HepG2 (cell line): ENCODE measurements around the gene ARHGAP33. TPM values are rescaled to one million over a fixed set of nuclear protein-coding genes. Genes with fewer than 3 reads are reported as not detected.

ENCODE experiments used
- ELF1 ChIP-seq: sonication (generic); formaldehyde crosslinking; IDR thresholded peaks from 2 replicates; pipeline ENCODE4 v1.4.0; 2020; ENCODE audit warnings: missing genetic modification reagents
- ETV6 ChIP-seq: sonication (generic); formaldehyde crosslinking; conservative IDR thresholded peaks from 2 replicates; pipeline ENCODE4 v1.4.0; 2020; ENCODE audit warnings: missing genetic modification reagents
- HNRNPLL ChIP-seq: fragments of 200-400 bp; formaldehyde crosslinking; IDR thresholded peaks from 2 replicates; pipeline ENCODE4 v1.6.1; 2017; ENCODE audit warnings: mild to moderate bottlenecking, low read depth, low read length; ENCODE audit not compliant: poor library complexity, severe bottlenecking
- KDM2A ChIP-seq: sonication (generic); formaldehyde crosslinking; IDR thresholded peaks from 2 replicates; pipeline ENCODE4 v1.4.0; 2020; ENCODE audit warnings: low read depth, missing genetic modification reagents, borderline replicate concordance
- LBX2 ChIP-seq: sonication (generic); formaldehyde crosslinking; IDR thresholded peaks from 2 replicates; pipeline ENCODE4 v1.5.0; 2020; ENCODE audit warnings: missing genetic modification reagents, mild to moderate bottlenecking, borderline replicate concordance
- MEIS1 ChIP-seq: sonication (generic); formaldehyde crosslinking; IDR thresholded peaks from 2 replicates; pipeline ENCODE4 v1.9.0; 2021; ENCODE audit warnings: mild to moderate bottlenecking, missing genetic modification reagents, moderate library complexity, borderline replicate concordance
- NR0B2 ChIP-seq: sonication (generic); formaldehyde crosslinking; IDR thresholded peaks from 2 replicates; pipeline ENCODE4 v1.4.0; 2020; ENCODE audit warnings: mild to moderate bottlenecking, missing genetic modification reagents
- NRL ChIP-seq: sonication (generic); formaldehyde crosslinking; IDR thresholded peaks from 2 replicates; pipeline ENCODE4 v1.5.0; 2020; ENCODE audit warnings: missing genetic modification reagents, mild to moderate bottlenecking, moderate library complexity, borderline replicate concordance
- PPARG ChIP-seq: conservative IDR thresholded peaks from 2 replicates; pipeline ENCODE4 v1.6.1; 2016; ENCODE audit warnings: missing biosample characterization, missing genetic modification reagents
- RFX5 ChIP-seq: IDR thresholded peaks from 2 replicates; pipeline ENCODE4 v1.6.1; 2011; ENCODE audit warnings: low read depth, low read length, improper control_type of control experiment
- SALL1 ChIP-seq: sonication (generic); formaldehyde crosslinking; IDR thresholded peaks from 2 replicates; pipeline ENCODE4 v1.8.0; 2022; ENCODE audit warnings: mild to moderate bottlenecking, missing genetic modification reagents
- SKI ChIP-seq: fragments of 450-650 bp; IDR thresholded peaks from one replicate; pipeline ENCODE4 v1.6.1; 2018; ENCODE audit warnings: mild to moderate bottlenecking; ENCODE audit not compliant: partially characterized antibody
- U2AF1 ChIP-seq: fragments of 200-400 bp; formaldehyde crosslinking; optimal IDR thresholded peaks from 2 replicates; pipeline ENCODE3; 2017; ENCODE audit warnings: mild to moderate bottlenecking, low read depth, low read length
- WIZ ChIP-seq: sonication (generic); formaldehyde crosslinking; IDR thresholded peaks from 2 replicates; pipeline ENCODE4 v1.5.1; 2020; ENCODE audit warnings: mild to moderate bottlenecking, missing genetic modification reagents
- YEATS4 ChIP-seq: sonication (generic); formaldehyde crosslinking; IDR thresholded peaks from 2 replicates; pipeline ENCODE4 v1.4.0; 2020; ENCODE audit warnings: missing genetic modification reagents, borderline replicate concordance
- ZBED4 ChIP-seq: sonication (generic); formaldehyde crosslinking; IDR thresholded peaks from 2 replicates; pipeline ENCODE4 v1.4.0; 2020; ENCODE audit warnings: missing genetic modification reagents, borderline replicate concordance
- ZNF292 ChIP-seq: sonication (generic); formaldehyde crosslinking; IDR thresholded peaks from 2 replicates; pipeline ENCODE4 v1.8.1; 2022; ENCODE audit warnings: mild to moderate bottlenecking, low read depth, missing genetic modification reagents, borderline replicate concordance
- ZNF414 ChIP-seq: sonication (generic); formaldehyde crosslinking; IDR thresholded peaks from 2 replicates; pipeline ENCODE4 v1.5.0; 2020; ENCODE audit warnings: missing genetic modification reagents
- ZNF563 ChIP-seq: sonication (generic); formaldehyde crosslinking; IDR thresholded peaks from 2 replicates; pipeline ENCODE4 v1.8.0; 2022; ENCODE audit warnings: mild to moderate bottlenecking, moderate library complexity, missing genetic modification reagents
- ZNF672 ChIP-seq: sonication (generic); formaldehyde crosslinking; IDR thresholded peaks from 2 replicates; pipeline ENCODE4 v1.8.1; 2022; ENCODE audit warnings: missing genetic modification reagents
- ZNF691 ChIP-seq: sonication (generic); formaldehyde crosslinking; IDR thresholded peaks from 2 replicates; pipeline ENCODE4 v1.4.0; 2020; ENCODE audit warnings: missing genetic modification reagents, low read depth, mild to moderate bottlenecking, borderline replicate concordance
- ZNF792 ChIP-seq: IDR thresholded peaks from 2 replicates; pipeline ENCODE4 v1.6.1; 2016
- ZNF816 ChIP-seq: sonication (generic); formaldehyde crosslinking; IDR thresholded peaks from 2 replicates; pipeline ENCODE4 v1.8.0; 2022; ENCODE audit warnings: missing genetic modification reagents, mild to moderate bottlenecking, borderline replicate concordance
- polyA plus RNA-seq, 8 experiments: library from polyadenylated mRNA; depleted of rRNA in 3 of 8; stranded (reverse) in 7 of 8; unstranded in 1 of 8; fragments of >200 nt; fragmentation: Illumina TruSeq in 4 of 8; extraction: Trizol in 4 of 8; gene quantifications; 2 replicates each; pipeline versions ENCODE4 v1.2.1 to v1.2.3, GENCODE V29; 2011 to 2016; ENCODE audit warnings: low read depth in 4 of 8, missing spikeins in 1 of 8, mixed read lengths in 1 of 8; ENCODE audit not compliant: insufficient read depth in 1 of 8
- total RNA-seq, 5 experiments: library from RNA; depleted of rRNA; stranded (reverse); fragments of >200 nt; fragmentation: Illumina TruSeq; extraction: Trizol; gene quantifications; 2 replicates each; pipeline ENCODE4 v1.2.3, GENCODE V29; 2016; ENCODE audit warnings: low read depth in 1 of 5

The ARHGAP33 gene
- total and polyA plus RNA-seq, 2 of the 13 experiments (the other 11 are each of a cell fraction or from before 2014, with no cell fraction given) = 1.3 to 2.7 TPM

- no peak for TF ChIP-seq ZBED4 (CRISPR knock-in tag)
- peak; percentile 69 for TF ChIP-seq KDM2A (CRISPR knock-in tag)
- TF ChIP-seq U2AF1 = peak; percentile 44
- peak; percentile 56 for TF ChIP-seq SALL1
- peak; percentile 24; the same call in 1 of the 2 replicates for TF ChIP-seq RFX5
- TF ChIP-seq NR0B2 (CRISPR knock-in tag) = no peak
- TF ChIP-seq ETV6 = no peak
- TF ChIP-seq ZNF672 (CRISPR knock-in tag) = no peak
- TF ChIP-seq ZNF792 (CRISPR knock-in tag) = 0 out of 2 replicates have a peak, but pooled peaks have one; percentile 56
- no peak for TF ChIP-seq ZNF816
- TF ChIP-seq YEATS4 = 0 out of 2 replicates have a peak, but pooled peaks have one; percentile 3
- TF ChIP-seq LBX2 (CRISPR knock-in tag) = no peak
- TF ChIP-seq ZNF292 (CRISPR knock-in tag) = no peak
- 0 out of 2 replicates have a peak, but pooled peaks have one; percentile 43 for TF ChIP-seq ZNF414
- TF ChIP-seq ELF1 (CRISPR knock-in tag) = peak; percentile 83
- TF ChIP-seq HNRNPLL = peak; percentile 44
- TF ChIP-seq ZNF691 = 0 out of 2 replicates have a peak, but pooled peaks have one; percentile 56
- TF ChIP-seq WIZ = 0 out of 2 replicates have a peak, but pooled peaks have one; percentile 46
- peak; percentile 80 for TF ChIP-seq NRL (CRISPR knock-in tag)
- peak; percentile 14; the same call in 1 of the 2 replicates for TF ChIP-seq PPARG
- no peak for TF ChIP-seq ZNF563 (CRISPR knock-in tag)
- TF ChIP-seq SKI = no peak
- no peak for TF ChIP-seq MEIS1 (CRISPR knock-in tag)
These were observed 17.4 kb upstream of the ARHGAP33 start, which contains the start of gene PROSER3 (continued) for GRCh38 chr19:35757749-35758608.
